Smooth muscle cell (in vitro differentiated cells): ENCODE measurements around the gene CAMK2B. TPM values are rescaled to one million over a fixed set of nuclear protein-coding genes. Genes with fewer than 3 reads are reported as not detected.

ENCODE experiments used
- DNase-seq: peaks from one replicate; lab custom pipeline; 2025; ENCODE audit not compliant: unreplicated experiment; lab: John Stamatoyannopoulos, UW
- H2AFZ ChIP-seq: fragments of 200-600 bp; sonication (generic); 2 replicates; pipeline ENCODE4 v1.6.0; 2016; ENCODE audit warnings: antibody characterized with exemption, low read depth, mild to moderate bottlenecking
- H3F3A ChIP-seq: fragments of 200-600 bp; sonication (generic); 2 replicates; pipeline ENCODE4 v1.6.0; 2017; ENCODE audit warnings: antibody characterized with exemption, low read depth
- H3K27ac ChIP-seq: fragments of 200-600 bp; sonication (generic); 2 replicates; pipeline ENCODE4 v1.5.1; 2016; ENCODE audit warnings: low read depth, mild to moderate bottlenecking
- H3K27me3 ChIP-seq: fragments of 200-600 bp; sonication (generic); 2 replicates; pipeline ENCODE4 v1.6.1; 2016; ENCODE audit warnings: low read depth, mild to moderate bottlenecking
- H3K36me3 ChIP-seq: fragments of 200-600 bp; sonication (generic); 2 replicates; pipeline ENCODE4 v1.5.1; 2016; ENCODE audit warnings: low read depth
- H3K4me1 ChIP-seq: fragments of 200-600 bp; sonication (generic); 2 replicates; pipeline ENCODE4 v1.5.1; 2016; ENCODE audit warnings: low read depth
- H3K4me2 ChIP-seq: fragments of 200-600 bp; sonication (generic); 2 replicates; pipeline ENCODE4 v1.6.0; 2016; ENCODE audit warnings: mild to moderate bottlenecking
- H3K4me3 ChIP-seq: fragments of 200-600 bp; sonication (generic); 2 replicates; pipeline ENCODE4 v1.5.1; 2016; ENCODE audit warnings: mild to moderate bottlenecking
- H3K79me2 ChIP-seq: fragments of 200-600 bp; sonication (generic); 2 replicates; pipeline ENCODE4 v1.6.0; 2016; ENCODE audit warnings: low read depth, mild to moderate bottlenecking
- H3K9ac ChIP-seq: fragments of 200-600 bp; sonication (generic); 2 replicates; pipeline ENCODE4 v1.6.0; 2016; ENCODE audit warnings: low read depth
- H3K9me3 ChIP-seq: fragments of 200-600 bp; sonication (generic); replicated peaks from 2 replicates; pipeline ENCODE4 v1.5.1; 2016; ENCODE audit warnings: low read depth
- H4K20me1 ChIP-seq: fragments of 200-600 bp; sonication (generic); 2 replicates; pipeline ENCODE4 v1.6.0; 2016; ENCODE audit warnings: low read depth
- CTCF ChIP-seq: fragments of 200-600 bp; sonication (generic); IDR thresholded peaks from 2 replicates; pipeline ENCODE4 v1.5.1; 2017; ENCODE audit warnings: borderline replicate concordance, mild to moderate bottlenecking, antibody characterized with exemption; ENCODE audit not compliant: insufficient read depth, poor library complexity, severe bottlenecking
- WGBS: methylation state at CpG from one replicate; pipeline ENCODE4 v1.1.7; 2016; ENCODE audit warnings: low lambda C conversion rate; 5-methylcytosine and 5-hydroxymethylcytosine counted together
- polyA plus RNA-seq: library from polyadenylated mRNA; unstranded; fragments of >200 nt; fragmentation: Nextera tagmentation; extraction: Ambion mirVana; gene quantifications from 2 replicates; pipeline ENCODE4 v1.2.1, GENCODE V29; 2016
- total RNA-seq: library from RNA; depleted of rRNA; stranded (reverse); fragments of >200 nt; gene quantifications from 2 replicates; pipeline ENCODE4 v1.2.3, GENCODE V29; 2014

CAMK2B gene
- total RNA-seq (not detected in 2 replicates), polyA plus RNA-seq (not detected in 2 replicates)

GRCh38 chr7:44325201-44325671, at the start of gene CAMK2B:
Gene CAMK2B, minus strand, starts transcription at chr7:44325594. Its CDS starts 173 bp downstream, at chr7:44325421.
- Histone ChIP-seq H3K36me3 (no peaks in the 10 kb centered on the region), H3K9ac (no peak within 1 kb of the TSS), H4K20me1 (no peaks in the 10 kb centered on the region), H3K4me3 (peak within 1 kb of the TSS; percentile 45), H3F3A (no peaks in the 10 kb centered on the region), H3K9me3 (no peaks in the 10 kb centered on the region), H3K27ac (no peak within 1 kb of the TSS), H3K79me2 (no peaks in the 10 kb centered on the region), H3K4me1 (no peaks in the 10 kb centered on the region), H2AFZ (no peak within 1 kb of the TSS), H3K27me3 (peaks cover 66% of the 10 kb centered on the region), H3K4me2 (peak within 1 kb of the TSS; percentile 78)
- TF ChIP-seq CTCF = no peak
- 1% methylated on average over 46 of the region's 85 CpGs for WGBS
- no peak for DNase-seq

- H3K9ac ChIP-seq = no peak overlapping the region
- peaks cover 26% of the 10 kb centered on the region for H3K27me3 ChIP-seq
- H3K79me2 ChIP-seq = no peaks in the 10 kb centered on the region
- H4K20me1 ChIP-seq = no peaks in the 10 kb centered on the region
- no peak overlapping the region for H2AFZ ChIP-seq
- no peak overlapping the region for H3K27ac ChIP-seq
- no peaks in the 10 kb centered on the region for H3K9me3 ChIP-seq
- no peak for DNase-seq
- no peak for TF ChIP-seq CTCF
- no peaks in the 10 kb centered on the region for H3K36me3 ChIP-seq
- H3K4me3 ChIP-seq = no peak overlapping the region
- no peak overlapping the region for H3K4me2 ChIP-seq
- no peaks in the 10 kb centered on the region for H3F3A ChIP-seq
- no peaks in the 10 kb centered on the region for H3K4me1 ChIP-seq
- WGBS = 85% methylated on average over 10 of the region's 12 CpGs
These were observed 48.8 kb upstream of the CAMK2B start for GRCh38 chr7:44374007-44374763.

GRCh38 chr7:44373418-44373740, 48.0 kb upstream of the CAMK2B start:
- H3K4me2 ChIP-seq = no peak overlapping the region
- peaks cover 27% of the 10 kb centered on the region for H3K27me3 ChIP-seq
- no peak overlapping the region for H3K9ac ChIP-seq
- H3F3A ChIP-seq = no peaks in the 10 kb centered on the region
- no peak for DNase-seq
- H3K27ac ChIP-seq = no peak overlapping the region
- H3K9me3 ChIP-seq = no peaks in the 10 kb centered on the region
- H3K79me2 ChIP-seq = no peaks in the 10 kb centered on the region
- H2AFZ ChIP-seq = no peak overlapping the region
- no peak overlapping the region for H3K4me3 ChIP-seq
- H4K20me1 ChIP-seq = no peaks in the 10 kb centered on the region
- no peak for TF ChIP-seq CTCF
- WGBS = 83% methylated on average over 2 of the region's 2 CpGs
- H3K4me1 ChIP-seq = no peaks in the 10 kb centered on the region
- no peaks in the 10 kb centered on the region for H3K36me3 ChIP-seq
